ENCODE measurements around the gene C4orf50. TPM values are rescaled to one million over a fixed set of nuclear protein-coding genes. Genes with fewer than 3 reads are reported as not detected.

C4orf50 gene
- total RNA-seq, 1 donor from 2014 or later, result 0.12 TPM

- no peak for TF ChIP-seq CTCF (IDR thresholded peaks at IDR 0.05)
- intact Hi-C loops (cut with DNase I), result no loop called here
- no peak overlapping the region for H3K27ac ChIP-seq
- H3K4me1 ChIP-seq, result no peaks in the 10 kb centered on the region
- no peak overlapping the region for H3K4me3 ChIP-seq
- no peaks in the 10 kb centered on the region for H3K36me3 ChIP-seq
- H3K9me3 ChIP-seq, result no peaks in the 10 kb centered on the region
- peaks cover 11% of the 10 kb centered on the region for H3K27me3 ChIP-seq
- ATAC-seq (no peak), DNase-seq (no peak)
Observed at GRCh38 chr4:5984843-5985242, 33.4 kb downstream of the C4orf50 start.

GRCh38 chr4:5982156-5982973, 35.9 kb downstream of the C4orf50 start:
- intact Hi-C loops (cut with DNase I), result no loop called here
- ATAC-seq, result no peak
- no peak overlapping the region for H3K27ac ChIP-seq

GRCh38 chr4:5980436-5981155, 37.6 kb downstream of the C4orf50 start:
- Histone ChIP-seq H3K4me3 (no peak overlapping the region), H3K9me3 (no peaks in the 10 kb centered on the region), H3K4me1 (no peaks in the 10 kb centered on the region), H3K27me3 (peaks cover 11% of the 10 kb centered on the region), H3K27ac (no peak overlapping the region), H3K36me3 (no peaks in the 10 kb centered on the region)
- DNase-seq, result no peak
- no peak for TF ChIP-seq CTCF (IDR thresholded peaks at IDR 0.05)
- no peak for ATAC-seq
- intact Hi-C loops (cut with DNase I), result no loop called here

More at GRCh38 chr4:5982156-5982973, 35.9 kb downstream of the C4orf50 start:
- Histone ChIP-seq H3K4me1 (no peaks in the 10 kb centered on the region), H3K4me3 (no peak overlapping the region), H3K27me3 (peaks cover 11% of the 10 kb centered on the region), H3K9me3 (no peaks in the 10 kb centered on the region), H3K36me3 (no peaks in the 10 kb centered on the region)
- no peak for TF ChIP-seq CTCF (IDR thresholded peaks at IDR 0.05)
- DNase-seq, result peak; percentile 33

DNA sequence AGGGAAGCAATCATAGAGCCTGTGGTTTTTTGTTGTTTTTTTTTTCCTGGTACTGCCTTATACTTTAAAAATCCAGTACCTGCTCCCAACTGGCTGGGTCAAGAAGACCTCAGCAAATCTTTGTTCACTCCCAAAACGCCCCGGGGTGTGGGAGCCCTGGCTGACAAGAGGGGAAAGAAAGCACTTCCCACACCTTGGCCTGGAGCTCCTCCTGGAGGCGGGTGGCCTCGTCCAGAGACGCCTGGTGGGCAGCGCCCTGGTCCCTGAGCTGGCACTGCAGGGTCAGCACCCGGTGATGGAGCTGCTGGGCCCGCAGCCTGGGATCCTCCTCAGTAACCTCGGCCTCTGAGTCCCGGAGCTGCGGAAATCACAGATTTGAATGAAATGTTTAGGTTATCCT, 38.2 kb downstream of the C4orf50 start:
- Histone ChIP-seq H3K4me3 (no peak overlapping the region), H3K27me3 (peaks cover 11% of the 10 kb centered on the region), H3K27ac (no peak overlapping the region), H3K4me1 (no peaks in the 10 kb centered on the region), H3K9me3 (no peaks in the 10 kb centered on the region), H3K36me3 (no peaks in the 10 kb centered on the region)
- intact Hi-C loops (cut with DNase I), result loop anchor here (10.0 kb wide), 1 partner anchor 155 kb away; no protein-coding TSS in a partner anchor
- peak; percentile 49 for TF ChIP-seq CTCF (IDR thresholded peaks at IDR 0.05)
- DNase-seq (peak; percentile 63), ATAC-seq (peak; percentile 63)

DNA sequence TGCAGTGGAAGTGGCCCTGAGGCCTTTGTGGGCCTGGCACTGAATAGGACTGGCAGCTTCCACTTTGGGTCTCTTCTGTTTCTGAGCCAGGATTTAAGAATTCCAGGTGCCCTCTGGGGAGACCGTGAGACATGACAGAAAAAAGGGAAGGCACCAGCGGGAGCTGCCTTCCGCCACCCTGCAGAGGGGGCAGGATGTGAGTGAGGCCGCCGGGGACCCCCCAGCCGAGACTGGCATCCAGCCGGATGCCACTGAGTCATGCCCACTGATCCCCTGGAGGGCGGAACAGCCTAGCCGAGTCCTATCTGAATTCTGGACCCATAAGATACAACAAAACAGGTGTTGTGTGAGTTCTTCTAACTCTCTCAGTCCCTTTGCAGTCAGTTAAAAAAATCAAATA, 41.3 kb downstream of the C4orf50 start:
- H3K4me3 ChIP-seq, result no peak overlapping the region
- H3K9me3 ChIP-seq, result no peaks in the 10 kb centered on the region
- H3K27me3 ChIP-seq, result peaks cover 6% of the 10 kb centered on the region
- intact Hi-C loops (cut with DNase I), result loop anchor here (10.0 kb wide), 1 partner anchor 152 kb away; no protein-coding TSS in a partner anchor
- no peaks in the 10 kb centered on the region for H3K4me1 ChIP-seq
- no peak overlapping the region for H3K27ac ChIP-seq
- TF ChIP-seq CTCF (IDR thresholded peaks at IDR 0.05), result no peak
- DNase-seq, result peak; percentile 41
- no peaks in the 10 kb centered on the region for H3K36me3 ChIP-seq
- ATAC-seq, result no peak

Data from upper lobe of right lung (tissue), 1 donor.